ENCODE data around the gene LSM14B. TPM values are rescaled to one million over a fixed set of nuclear protein-coding genes. Genes with fewer than 3 reads are reported as not detected.
"Not testable (repeated sequence)": the region's sequence is repeated elsewhere in the genome, so short reads cannot be mapped to it uniquely, and the experiment has no call there.

Gene LSM14B
- polyA plus RNA-seq, 4 donors, result 50.3 to 65.3 (median 59.7) TPM

DNA sequence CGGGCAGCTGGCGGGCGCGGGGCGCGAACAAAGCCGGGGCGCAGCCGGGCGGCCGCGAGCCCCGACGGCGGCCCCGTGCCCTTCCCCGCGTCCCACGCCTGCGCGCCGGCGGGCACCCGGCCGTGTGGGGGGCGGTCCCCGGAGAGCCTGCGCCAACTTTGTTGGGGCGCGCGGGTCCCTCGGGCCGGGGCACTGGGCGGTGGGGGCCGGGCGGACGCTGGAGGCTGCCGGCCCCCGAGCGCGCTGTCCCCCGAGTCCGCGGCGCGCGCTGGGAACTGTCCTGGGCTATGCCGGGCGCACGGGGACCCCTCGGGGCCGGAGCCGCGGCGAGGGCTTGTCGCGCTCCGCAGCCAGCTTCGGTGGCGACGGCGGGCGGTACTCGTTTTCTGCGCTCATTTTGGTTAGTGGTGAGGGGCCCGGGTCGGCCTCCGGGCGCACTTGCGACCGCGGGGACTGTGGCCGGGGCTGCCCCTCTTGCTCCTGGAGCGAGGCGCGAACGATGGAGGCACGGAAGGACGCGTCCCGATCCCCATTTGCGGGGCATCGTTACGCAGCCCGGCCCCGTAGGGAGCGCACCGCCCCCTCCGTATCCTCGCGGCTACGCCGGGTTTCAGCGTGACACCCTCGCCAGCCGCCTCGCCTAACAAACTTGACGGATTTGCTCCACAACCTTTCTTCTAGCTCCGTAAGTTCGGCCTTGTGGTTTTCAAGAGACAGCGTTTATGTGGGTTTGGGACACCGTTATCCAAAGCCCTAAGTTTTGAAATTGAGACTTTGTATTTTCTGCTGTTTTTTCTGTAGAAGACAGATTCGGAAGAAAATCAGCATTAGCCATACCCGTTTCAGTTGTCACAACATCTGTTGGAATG, 21.9 kb downstream of the LSM14B start:
- DNase-seq (ENCODE audit: low read depth in 4 of 4, low spot score in 2 of 4), result no peak

DNA sequence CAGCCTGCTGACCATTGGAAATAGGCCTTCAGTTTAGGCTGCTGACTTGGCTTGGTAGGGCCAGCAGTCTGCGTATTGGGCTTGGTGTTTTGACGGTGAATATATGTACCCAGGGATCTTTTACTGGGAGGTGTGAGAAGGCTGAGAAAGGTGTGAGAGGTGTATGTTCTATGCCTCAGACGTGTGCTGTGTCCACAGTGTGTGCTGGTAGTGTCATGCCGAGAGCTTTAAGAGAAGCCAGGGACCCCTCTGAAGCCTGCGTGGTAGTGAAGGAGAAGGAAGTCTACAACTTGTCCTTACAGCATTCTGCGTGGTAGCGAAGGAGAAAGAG, 23.4 kb downstream of the LSM14B start:
- DNase-seq (ENCODE audit: low read depth in 4 of 4, low spot score in 2 of 4), result no peak

DNA sequence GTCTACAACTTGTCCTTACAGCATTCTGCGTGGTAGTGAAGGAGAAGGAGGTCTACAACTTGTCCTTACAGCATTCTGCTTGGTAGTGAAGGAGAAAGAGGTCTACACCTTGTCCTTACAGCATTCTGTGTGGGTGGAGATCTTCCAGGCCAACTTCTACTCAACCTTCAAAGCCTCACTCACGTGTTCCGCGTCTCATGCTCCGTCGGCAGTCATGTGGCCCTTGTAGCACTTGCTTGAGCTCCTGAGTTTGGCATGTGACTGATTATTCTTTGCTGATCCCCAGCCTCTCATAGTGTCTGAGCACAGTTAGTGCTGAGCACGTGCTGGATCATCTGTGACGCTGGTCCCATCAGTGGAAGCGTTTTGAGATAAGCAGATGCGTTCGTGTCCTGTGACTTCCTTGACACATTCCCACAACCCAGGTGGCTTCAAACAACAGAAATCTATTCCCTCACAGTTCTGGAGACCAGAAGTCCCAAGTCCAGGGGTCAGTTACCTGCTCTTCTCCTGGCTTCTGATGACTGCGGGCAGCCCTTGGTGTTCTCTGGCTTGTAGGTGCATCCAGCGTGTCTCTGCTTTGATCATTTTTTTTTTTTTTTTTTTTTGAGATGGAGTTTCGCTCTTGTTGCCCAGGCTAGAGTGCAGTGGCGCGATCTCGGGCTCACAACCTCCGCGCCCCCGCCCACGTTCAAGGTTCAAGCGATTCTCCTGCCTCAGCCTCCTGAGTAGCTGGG, 23.9 kb downstream of the LSM14B start:
- DNase-seq (ENCODE audit: low read depth in 4 of 4, low spot score in 2 of 4), result no peak

DNA sequence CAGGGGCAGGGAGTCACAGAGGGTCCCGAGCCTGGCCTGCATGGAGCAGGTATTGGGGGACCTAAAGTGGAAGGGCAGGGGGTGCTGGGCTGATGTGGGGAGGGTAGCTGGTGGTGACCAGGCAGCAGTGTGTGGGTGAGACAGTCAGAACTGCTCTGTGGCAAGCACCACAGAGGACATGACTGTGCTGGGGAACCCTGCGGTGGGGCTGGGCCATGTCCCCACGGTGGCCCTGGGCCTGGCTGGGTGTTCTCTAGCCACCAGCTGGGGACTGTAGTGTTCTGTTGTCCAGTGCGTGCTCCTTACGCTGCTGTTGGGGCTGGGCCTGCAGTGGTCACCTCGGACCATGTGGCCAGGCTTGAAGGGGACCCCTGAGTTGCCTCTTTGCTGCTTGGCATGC, 24.9 kb downstream of the LSM14B start:
- no peak for DNase-seq (ENCODE audit: low read depth in 4 of 4, low spot score in 2 of 4)

DNA sequence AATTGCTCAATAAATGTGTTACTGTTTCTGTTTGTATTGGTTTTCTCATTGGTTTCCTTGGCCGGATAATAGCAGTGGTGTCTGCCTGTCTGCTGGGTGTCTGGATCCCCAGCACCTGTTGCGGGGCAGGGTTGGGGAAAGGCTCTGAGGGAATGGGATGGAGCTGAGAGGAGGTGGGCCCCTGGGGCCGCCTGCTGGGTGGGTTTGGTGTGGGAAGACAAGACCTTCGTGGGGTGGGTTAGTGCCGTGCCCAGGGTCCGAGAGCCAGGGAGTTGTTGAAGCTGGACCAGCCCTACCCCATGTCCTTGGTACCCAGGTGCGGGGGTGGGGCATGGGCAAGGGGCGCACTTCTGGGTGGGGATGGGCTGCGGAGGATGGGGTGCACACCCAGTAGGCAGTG, 25.3 kb downstream of the LSM14B start:
- no peak for DNase-seq (ENCODE audit: low read depth in 4 of 4, low spot score in 2 of 4)

DNA sequence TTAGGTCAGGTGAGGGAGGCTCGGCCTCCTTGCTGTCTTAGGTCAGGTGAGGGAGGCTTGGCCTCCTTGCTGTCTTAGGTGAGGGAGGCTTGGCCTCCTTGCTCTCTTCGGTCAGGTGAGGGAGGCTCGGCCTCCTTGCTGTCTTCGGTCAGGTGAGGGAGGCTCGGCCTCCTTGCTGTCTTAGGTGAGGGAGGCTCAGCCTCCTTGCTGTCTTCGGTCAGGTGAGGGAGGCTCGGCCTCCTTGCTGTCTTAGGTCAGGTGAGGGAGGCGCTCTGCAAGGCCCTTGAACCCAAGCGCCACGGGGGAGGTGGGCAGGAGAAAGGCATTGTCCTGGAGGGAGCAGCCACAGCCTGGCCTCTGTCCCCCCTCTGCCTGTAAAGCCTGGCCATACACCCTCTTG, 26.1 kb downstream of the LSM14B start:
- not testable (repeated sequence) for DNase-seq (ENCODE audit: low read depth in 4 of 4, low spot score in 2 of 4)

DNA sequence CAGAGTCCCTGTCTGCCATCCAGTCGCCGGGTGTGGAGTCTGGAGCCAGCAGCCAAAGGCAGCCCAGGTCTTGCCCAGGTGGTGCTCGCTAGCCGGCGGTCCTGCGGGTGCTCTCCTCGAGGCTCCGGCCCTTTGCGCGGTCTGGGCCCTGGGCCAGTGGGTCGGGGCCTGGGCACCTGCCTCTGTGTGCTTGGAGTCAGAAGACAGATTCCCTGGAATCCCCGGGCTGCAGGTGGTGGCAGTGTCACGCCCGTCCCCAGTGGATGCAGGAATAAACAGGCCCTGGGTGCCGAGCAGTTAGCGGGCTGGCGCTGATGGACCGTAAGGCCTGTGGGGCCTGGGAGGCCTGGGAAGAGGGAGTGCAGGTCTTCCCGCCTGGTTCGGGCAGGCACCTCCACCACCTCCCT, 26.6 kb downstream of the LSM14B start:
- no peak for DNase-seq (ENCODE audit: low read depth in 4 of 4, low spot score in 2 of 4)

DNA sequence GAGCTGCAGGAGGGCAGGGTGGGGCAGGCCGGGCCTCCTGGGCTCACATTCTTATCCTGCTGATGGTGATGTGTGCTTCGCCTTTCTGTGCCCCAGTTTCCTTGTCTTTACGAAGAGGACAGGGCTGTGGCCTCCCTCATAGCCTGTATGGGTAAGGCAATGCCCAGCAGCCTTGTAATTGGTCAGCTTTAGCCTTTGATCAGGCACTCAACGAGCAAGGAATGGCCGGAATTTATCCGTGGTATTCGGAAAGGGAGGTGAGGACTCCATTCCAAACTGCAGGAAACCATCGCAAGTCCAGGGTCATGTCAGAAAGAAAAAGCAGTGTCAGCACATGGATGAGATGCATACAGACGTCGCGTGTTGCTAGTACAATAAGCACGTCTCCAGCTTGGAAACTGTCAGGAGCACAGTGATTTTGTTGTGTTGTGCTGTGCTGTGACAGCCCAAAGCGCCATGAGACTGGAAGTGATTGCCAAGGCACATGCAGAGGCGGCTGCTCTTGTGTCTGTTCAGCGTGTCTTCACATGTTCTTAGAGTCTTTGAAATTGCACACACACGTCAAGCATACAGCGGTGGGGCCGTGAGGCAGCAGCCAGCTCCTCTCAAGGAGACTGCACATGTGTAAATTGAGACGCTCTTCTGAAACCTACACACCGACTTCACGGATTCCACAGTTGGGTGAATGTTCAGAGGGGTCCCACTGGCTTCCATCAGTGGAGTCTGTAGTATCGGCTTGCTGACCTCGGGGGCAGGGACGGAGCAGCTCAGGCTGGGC, 27.4 kb downstream of the LSM14B start:
- no peak for DNase-seq (ENCODE audit: low read depth in 4 of 4, low spot score in 2 of 4)

DNA sequence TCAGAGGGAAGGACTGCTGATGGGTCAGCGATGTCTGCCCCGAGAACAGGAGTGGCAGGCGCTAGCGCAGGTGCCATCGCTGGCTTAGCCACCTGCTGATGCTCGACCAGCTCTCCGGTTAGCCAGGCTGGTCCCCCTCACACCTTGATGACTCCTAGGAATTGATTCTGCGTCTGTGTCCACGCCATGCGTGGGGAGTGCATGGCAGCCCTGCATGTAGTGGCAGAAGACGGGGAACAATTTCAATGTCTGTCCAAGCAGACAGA, 28.0 kb downstream of the LSM14B start:
- no peak for DNase-seq (ENCODE audit: low read depth in 4 of 4, low spot score in 2 of 4)

DNA sequence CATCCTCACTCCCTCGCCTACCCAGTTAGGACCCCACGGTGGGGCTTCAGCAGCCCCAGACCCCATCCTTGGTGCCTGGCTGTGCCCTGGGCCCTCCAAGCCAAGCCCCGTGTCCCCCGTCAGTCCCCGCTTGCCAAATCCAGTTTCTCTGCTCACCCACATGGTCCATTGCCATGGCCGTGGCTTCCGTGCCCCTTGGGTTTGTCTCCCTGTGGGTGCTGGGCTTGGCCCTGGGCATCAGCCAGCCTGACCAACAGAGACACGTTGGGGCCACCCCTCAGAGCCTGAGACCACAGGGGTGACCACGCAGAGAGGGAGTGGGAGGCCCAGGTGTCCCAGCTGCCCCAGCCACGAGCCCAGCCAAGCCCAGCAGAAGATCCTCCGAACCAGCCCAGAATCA, 28.9 kb downstream of the LSM14B start:
- DNase-seq (ENCODE audit: low read depth in 4 of 4, low spot score in 2 of 4), result no peak

DNA sequence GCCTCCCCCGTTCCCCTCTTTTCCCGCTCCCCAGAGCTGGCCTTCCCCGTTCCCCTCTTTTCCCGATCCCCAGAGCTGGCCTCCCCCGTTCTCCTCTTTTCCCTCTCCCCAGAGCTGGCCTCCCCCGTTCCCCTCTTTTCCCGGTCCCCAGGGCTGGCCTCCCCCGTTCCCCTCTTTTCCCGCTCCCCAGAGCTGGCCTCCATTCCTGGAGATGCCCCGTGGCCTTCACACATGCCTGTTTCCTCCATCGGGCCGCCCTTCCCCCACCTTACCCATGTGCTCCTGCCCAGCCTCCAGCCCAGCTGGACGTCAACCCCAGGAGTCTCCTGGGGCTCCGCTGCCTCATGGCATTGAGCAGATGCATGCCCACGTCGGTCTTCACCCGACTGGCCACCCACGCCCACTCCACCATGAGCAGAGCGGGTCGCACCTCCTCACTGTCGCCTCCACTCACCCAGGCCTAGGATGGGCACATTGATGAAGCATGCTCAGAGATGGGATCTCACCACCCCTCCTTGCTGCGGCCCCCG, 29.6 kb downstream of the LSM14B start:
- no peak for DNase-seq (ENCODE audit: low read depth in 4 of 4, low spot score in 2 of 4)

DNA sequence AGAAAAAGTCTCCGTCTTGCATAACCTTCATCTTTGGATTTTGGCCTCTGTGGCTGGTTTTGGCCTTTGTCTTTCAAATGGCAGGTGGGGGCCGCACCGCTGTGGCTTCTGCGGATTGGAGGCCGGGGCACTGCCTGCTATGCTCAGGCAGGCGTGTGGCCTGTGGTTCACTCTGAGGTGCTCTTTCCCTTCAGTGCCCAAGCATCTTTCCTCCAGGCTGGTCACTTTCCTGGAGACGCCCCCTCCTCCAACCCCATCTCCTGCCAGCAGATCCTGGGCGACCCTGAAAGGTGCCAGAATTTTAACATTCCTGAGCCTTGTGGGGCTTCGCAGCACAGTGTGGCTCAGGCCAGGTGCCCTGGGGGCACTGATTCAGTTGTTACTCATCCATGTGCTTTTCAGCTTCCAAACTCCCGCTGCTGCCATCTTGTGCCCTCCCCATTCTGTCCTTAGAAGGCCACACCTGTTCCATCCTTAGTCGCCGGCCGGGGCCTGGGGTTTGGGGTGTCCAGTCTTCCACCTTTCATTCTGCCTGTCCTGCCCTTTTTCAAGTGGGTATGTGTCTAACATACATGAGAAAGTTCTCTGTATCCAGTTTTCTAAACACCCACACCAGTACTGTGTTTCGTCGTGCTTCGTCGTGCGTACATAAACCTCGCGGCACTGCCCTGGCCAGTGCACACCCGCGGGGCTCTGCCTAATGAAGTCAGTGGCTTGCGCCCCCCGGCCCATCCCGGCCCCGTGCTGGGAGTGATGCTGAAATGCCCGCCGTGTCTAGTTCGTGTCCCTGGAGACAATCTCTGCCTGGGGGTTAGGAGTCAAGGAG, 33.4 kb downstream of the LSM14B start:
- DNase-seq (ENCODE audit: low read depth in 4 of 4, low spot score in 2 of 4), result no peak

DNA sequence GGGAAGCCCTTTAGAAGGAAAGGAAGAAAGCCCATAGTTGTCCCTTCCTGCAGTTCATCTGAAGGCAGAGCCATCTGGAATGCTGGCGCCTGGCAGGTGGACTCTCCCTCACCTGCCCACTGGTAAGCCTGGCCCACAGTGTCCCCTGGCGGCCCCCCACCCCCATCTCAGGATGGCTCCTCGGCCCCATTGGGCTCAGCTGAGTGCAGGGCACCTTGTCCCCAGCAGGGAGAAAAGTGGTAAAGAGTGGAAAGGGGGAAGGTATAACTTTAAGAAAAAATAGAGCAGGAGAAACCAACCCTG, 33.9 kb downstream of the LSM14B start:
- no peak for DNase-seq (ENCODE audit: low read depth in 4 of 4, low spot score in 2 of 4)

DNA sequence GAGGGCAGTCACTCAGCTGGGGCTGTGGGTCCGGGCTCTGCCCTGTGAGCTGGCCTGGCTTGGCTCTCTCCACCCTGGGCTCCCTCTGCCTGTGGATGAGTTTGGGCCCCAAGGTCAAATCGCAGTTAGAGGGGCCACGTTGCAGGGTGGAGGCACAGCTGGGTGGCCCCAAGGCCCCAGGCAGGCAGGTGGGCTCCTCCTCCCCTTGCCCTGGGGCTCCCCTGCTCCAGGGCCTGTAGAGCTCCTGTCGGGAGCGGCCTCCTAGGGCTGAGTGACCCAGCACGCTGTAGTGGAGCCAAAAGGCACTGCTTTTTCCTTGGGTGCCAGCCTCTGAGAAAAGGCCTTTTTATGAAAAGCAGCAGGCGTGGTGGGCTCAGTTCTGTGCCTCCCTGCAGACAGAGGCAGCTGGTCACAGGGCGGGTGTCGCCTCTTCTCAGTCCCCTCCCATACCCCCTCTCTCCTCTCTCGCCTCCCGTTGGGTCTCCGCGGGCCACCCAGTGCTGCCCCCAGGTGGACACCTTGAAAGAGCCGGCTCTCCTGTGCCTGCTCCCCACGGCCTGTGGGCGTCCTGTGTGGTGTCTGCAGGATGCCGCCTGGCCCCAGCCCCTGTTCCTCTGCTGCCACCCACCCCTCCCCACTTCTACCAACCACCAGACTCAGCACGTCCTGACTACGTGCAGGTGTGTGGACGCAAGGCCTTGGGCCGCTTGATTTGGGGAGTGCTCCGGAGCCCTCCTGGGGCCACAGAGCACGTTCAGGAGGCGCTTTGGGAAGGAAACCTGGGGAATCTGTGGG, 34.5 kb downstream of the LSM14B start:
- no peak for DNase-seq (ENCODE audit: low read depth in 4 of 4, low spot score in 2 of 4)

DNA sequence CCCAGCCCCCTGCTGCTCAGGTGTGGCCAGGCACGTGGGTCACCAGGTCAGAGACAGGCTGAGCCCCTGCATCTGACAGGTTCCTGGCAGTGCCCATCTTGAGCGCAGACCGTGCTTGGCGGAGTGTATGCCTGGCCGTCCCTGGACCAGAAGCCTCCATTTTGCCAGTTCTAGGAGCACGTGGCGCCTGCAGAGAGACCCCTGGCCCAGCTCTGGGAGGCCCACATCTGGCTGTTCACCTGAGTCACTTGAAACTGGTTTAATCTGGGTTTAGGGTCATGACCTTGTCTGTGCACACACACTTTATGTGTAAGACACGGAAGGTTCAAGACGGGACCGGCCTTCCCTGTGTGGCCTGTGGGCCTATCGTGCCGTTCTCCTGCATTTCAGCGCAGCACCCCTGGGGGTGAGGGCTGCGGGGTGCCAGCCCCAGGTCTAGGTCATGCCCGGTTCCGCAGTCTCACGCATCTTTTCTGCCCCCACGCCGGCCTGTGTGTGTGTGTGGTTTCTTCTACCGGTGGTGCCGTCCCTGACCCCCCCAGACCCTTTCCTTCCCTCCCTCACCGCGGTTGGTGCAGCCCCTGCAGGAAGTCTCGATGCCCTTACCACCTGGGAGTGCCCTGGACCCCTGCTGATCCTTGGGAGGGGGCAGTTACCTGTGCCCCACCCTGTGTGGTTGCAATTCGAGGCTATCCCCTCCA, 35.3 kb downstream of the LSM14B start:
- no peak for DNase-seq (ENCODE audit: low read depth in 4 of 4, low spot score in 2 of 4)

DNA sequence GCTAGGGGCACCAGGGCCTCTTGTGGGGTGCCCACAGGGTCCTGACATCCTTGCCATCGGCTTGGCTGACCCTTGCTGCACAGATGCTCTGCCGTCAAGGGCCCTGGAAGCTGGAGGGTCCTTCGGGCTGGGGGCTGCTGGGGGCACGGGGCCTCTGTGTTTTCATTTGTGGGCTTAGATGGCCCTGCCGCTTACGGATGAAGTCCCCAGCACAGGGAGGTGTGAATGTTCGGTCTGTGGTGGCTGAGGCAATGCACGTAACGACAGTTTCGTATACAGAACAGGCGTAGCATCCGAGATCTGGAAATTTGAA, 35.8 kb downstream of the LSM14B start:
- no peak for DNase-seq (ENCODE audit: low read depth in 4 of 4, low spot score in 2 of 4)

DNA sequence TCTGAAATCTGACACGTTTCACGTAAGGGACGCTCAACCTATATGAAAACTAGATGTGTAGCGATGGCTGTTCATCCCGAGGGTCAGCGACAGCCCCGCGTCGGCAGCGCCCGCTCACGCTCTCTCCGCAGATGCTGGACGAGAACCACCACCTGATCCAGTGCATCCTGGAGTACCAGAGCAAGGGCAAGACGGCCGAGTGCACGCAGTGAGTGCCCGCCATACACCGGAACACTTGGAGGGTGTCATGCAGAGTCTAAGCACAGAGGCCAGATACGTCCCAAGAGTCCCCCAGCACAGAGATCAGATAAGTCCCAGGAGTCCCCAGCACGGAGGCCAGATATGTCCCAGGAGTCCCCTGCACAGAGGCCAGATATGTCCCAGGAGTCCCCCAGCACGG, 36.3 kb downstream of the LSM14B start:
- DNase-seq (ENCODE audit: low read depth in 4 of 4, low spot score in 2 of 4), result no peak

DNA sequence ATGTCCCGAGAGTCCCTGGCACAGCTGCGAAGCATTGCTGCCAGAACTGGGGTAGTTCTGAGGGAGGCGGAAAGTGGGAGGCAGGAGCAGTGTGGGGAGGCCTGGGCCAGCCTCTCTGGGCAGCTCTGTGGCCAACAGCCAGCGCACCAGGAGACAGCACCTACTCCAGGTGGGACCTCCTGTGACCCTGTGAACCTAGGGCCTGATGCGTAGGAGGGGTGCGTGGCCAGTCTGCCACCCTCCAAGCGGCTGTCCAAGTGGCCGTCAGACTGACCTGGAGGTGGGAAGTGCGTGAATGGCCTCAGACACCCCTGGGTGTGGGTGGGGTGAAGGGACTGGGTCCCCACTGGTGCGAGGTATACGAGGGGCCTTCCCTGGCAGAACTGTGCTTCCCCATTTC, 36.8 kb downstream of the LSM14B start:
- no peak for DNase-seq (ENCODE audit: low read depth in 4 of 4, low spot score in 2 of 4)

DNA sequence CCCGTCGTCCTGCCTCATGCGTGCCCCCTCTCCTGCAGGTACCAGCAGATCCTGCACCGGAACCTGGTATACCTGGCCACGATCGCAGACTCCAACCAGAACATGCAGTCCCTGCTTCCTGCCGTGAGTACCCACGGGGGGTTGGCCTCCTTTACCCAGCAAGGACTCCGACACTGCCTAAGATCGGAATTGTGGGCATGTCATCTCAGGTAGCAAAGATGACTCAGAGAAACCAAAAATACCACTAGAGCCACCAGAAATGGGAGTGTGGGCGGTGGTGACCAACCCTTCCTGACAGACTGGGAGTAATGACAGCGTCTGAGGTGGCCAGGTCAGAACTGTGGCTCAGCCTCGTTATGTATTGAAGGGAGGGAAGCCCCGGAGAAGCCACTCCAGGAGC, 37.6 kb downstream of the LSM14B start:
- no peak for DNase-seq (ENCODE audit: low read depth in 4 of 4, low spot score in 2 of 4)

DNA sequence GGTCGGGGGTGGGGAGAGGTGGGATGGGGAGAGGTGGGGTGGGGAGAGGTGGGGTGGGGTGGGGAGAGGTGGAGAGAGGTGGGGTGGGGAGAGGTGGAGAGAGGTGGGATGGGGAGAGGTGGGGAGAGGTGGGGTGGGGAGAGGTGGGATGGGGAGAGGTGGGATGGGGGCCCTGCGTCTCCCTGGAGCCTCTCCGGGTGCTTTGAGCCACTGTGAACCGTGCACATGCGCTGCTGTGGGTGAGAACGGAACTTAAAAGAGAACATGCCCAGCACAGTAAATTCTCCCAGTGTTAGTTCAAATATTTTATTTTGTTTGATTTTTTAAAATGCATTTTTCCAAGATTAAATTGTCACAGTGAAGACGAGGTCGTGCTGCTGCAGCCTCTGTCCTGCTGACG, 38.0 kb downstream of the LSM14B start:
- no peak for DNase-seq (ENCODE audit: low read depth in 4 of 4, low spot score in 2 of 4)

Data from left renal cortex interstitium (tissue), 4 donors.